ENCODE results near the gene ZNF524. TPM values are rescaled to one million over a fixed set of nuclear protein-coding genes. Genes with fewer than 3 reads are reported as not detected.

ZNF524 gene
- total RNA-seq, 1 donor from 2014 or later = 6.3 TPM

GRCh38 chr19:55605637-55606470 lies 5.8 kb downstream of the ZNF524 start, which contains the start of gene ZNF865:
ZNF865 (plus strand) TSS chr19:55605647; CDS start chr19:55613619, 7,972 bp downstream.
- H3K79me2 ChIP-seq (ENCODE audit: insufficient read depth, low read length) = peaks cover 54% of the 10 kb centered on the region
- FAIRE-seq = no peak
- H3K9ac ChIP-seq (ENCODE audit: low read length) = peak within 1 kb of the TSS; percentile 93
- TF ChIP-seq, protein P1, sequence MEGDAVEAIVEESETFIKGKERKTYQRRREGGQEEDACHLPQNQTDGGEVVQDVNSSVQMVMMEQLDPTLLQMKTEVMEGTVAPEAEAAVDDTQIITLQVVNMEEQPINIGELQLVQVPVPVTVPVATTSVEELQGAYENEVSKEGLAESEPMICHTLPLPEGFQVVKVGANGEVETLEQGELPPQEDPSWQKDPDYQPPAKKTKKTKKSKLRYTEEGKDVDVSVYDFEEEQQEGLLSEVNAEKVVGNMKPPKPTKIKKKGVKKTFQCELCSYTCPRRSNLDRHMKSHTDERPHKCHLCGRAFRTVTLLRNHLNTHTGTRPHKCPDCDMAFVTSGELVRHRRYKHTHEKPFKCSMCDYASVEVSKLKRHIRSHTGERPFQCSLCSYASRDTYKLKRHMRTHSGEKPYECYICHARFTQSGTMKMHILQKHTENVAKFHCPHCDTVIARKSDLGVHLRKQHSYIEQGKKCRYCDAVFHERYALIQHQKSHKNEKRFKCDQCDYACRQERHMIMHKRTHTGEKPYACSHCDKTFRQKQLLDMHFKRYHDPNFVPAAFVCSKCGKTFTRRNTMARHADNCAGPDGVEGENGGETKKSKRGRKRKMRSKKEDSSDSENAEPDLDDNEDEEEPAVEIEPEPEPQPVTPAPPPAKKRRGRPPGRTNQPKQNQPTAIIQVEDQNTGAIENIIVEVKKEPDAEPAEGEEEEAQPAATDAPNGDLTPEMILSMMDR (IDR thresholded peaks at IDR 0.05; ENCODE audit: insufficient read depth, low read depth, low read length) = peak; percentile 76
- TF ChIP-seq EZH2 (IDR thresholded peaks at IDR 0.05; ENCODE audit: insufficient read depth, low read length) = no peak
- Mint-ChIP-seq H3K9me3 (ENCODE audit: unreplicated experiment) (peaks cover 4% of the 10 kb centered on the region), H3K36me3 (ENCODE audit: low read depth, unreplicated experiment) (peaks cover 27% of the 10 kb centered on the region), H3K4me3 (ENCODE audit: unreplicated experiment) (peak within 1 kb of the TSS; percentile 98), H3K27ac (ENCODE audit: unreplicated experiment) (peak within 1 kb of the TSS; percentile 99), H3K4me1 (ENCODE audit: low read depth, unreplicated experiment) (peaks cover 15% of the 10 kb centered on the region), H3K27me3 (ENCODE audit: low read depth, unreplicated experiment) (no peaks in the 10 kb centered on the region)
- peak within 1 kb of the TSS; percentile 93 for H3K4me3 ChIP-seq (ENCODE audit: insufficient read depth, low read depth, low read length)
- H3K27ac ChIP-seq (ENCODE audit: low read depth, low read length) = peak within 1 kb of the TSS; percentile 85
- peak within 1 kb of the TSS; percentile 58 for H2AFZ ChIP-seq (ENCODE audit: low read depth, low read length)
- DNase-seq (ENCODE audit: low read depth) = peak; percentile 81
- peaks cover 14% of the 10 kb centered on the region for H3K4me1 ChIP-seq (ENCODE audit: insufficient read depth, low read length)
- H3K36me3 ChIP-seq (ENCODE audit: insufficient read depth, low read length) = peaks cover 6% of the 10 kb centered on the region
- H3K9me3 ChIP-seq (ENCODE audit: insufficient read depth, low read depth, low read length) = no peaks in the 10 kb centered on the region
- H3K4me2 ChIP-seq (ENCODE audit: low read length) = peak within 1 kb of the TSS; percentile 99
- peaks cover 43% of the 10 kb centered on the region for H4K20me1 ChIP-seq (ENCODE audit: insufficient read depth, low read length)
- H3K27me3 ChIP-seq (ENCODE audit: insufficient read depth, low read length) = no peaks in the 10 kb centered on the region

DNA sequence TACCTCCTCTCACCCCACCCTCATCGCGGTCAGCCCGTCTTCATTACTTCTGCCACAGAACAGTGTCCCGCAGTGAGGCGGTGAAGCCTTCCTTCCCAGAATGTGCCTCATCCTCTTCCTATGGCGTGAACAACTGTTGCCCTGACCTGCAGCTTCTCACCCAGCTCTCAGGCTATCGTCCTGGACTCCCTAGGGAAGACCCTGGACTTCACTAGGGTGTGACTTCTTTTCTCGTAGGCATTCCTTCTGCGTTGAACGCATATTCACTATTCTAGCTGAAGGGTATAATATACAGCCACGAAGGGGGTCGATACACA lies 6.3 kb downstream of the ZNF524 start:
- Histone ChIP-seq H4K20me1 (ENCODE audit: insufficient read depth, low read length) (peaks cover 48% of the 10 kb centered on the region), H3K27ac (ENCODE audit: low read depth, low read length) (peak overlapping the region; percentile 34), H3K4me1 (ENCODE audit: insufficient read depth, low read length) (peaks cover 14% of the 10 kb centered on the region), H3K9me3 (ENCODE audit: insufficient read depth, low read depth, low read length) (no peaks in the 10 kb centered on the region), H3K27me3 (ENCODE audit: insufficient read depth, low read length) (no peaks in the 10 kb centered on the region), H3K9ac (ENCODE audit: low read length) (peak overlapping the region; percentile 93), H3K79me2 (ENCODE audit: insufficient read depth, low read length) (peaks cover 55% of the 10 kb centered on the region), H2AFZ (ENCODE audit: low read depth, low read length) (peak overlapping the region; percentile 18), H3K36me3 (ENCODE audit: insufficient read depth, low read length) (peaks cover 6% of the 10 kb centered on the region), H3K4me2 (ENCODE audit: low read length) (peak overlapping the region; percentile 99), H3K4me3 (ENCODE audit: insufficient read depth, low read depth, low read length) (peak overlapping the region; percentile 93)
- H3K27me3 Mint-ChIP-seq (ENCODE audit: low read depth, unreplicated experiment) = no peaks in the 10 kb centered on the region
- DNase-seq (ENCODE audit: low read depth) = no peak
- no peak for FAIRE-seq
- H3K27ac Mint-ChIP-seq (ENCODE audit: unreplicated experiment) = peak overlapping the region; percentile 99
- H3K9me3 Mint-ChIP-seq (ENCODE audit: unreplicated experiment) = peaks cover 4% of the 10 kb centered on the region
- peak overlapping the region; percentile 98 for H3K4me3 Mint-ChIP-seq (ENCODE audit: unreplicated experiment)
- TF ChIP-seq, protein P1 (IDR thresholded peaks at IDR 0.05; ENCODE audit: insufficient read depth, low read depth, low read length) = no peak
- no peak for TF ChIP-seq EZH2 (IDR thresholded peaks at IDR 0.05; ENCODE audit: insufficient read depth, low read length)
- peaks cover 29% of the 10 kb centered on the region for H3K36me3 Mint-ChIP-seq (ENCODE audit: low read depth, unreplicated experiment)
- H3K4me1 Mint-ChIP-seq (ENCODE audit: low read depth, unreplicated experiment) = peaks cover 15% of the 10 kb centered on the region

- H3K9me3 Mint-ChIP-seq (ENCODE audit: unreplicated experiment) = peaks cover 4% of the 10 kb centered on the region
- H3K9ac ChIP-seq (ENCODE audit: low read length) = peak overlapping the region; percentile 93
- H3K4me3 ChIP-seq (ENCODE audit: insufficient read depth, low read depth, low read length) = peak overlapping the region; percentile 93
- no peak for DNase-seq (ENCODE audit: low read depth)
- H2AFZ ChIP-seq (ENCODE audit: low read depth, low read length) = no peak overlapping the region
- H4K20me1 ChIP-seq (ENCODE audit: insufficient read depth, low read length) = peaks cover 52% of the 10 kb centered on the region
- no peaks in the 10 kb centered on the region for H3K27me3 Mint-ChIP-seq (ENCODE audit: low read depth, unreplicated experiment)
- H3K9me3 ChIP-seq (ENCODE audit: insufficient read depth, low read depth, low read length) = no peaks in the 10 kb centered on the region
- H3K27me3 ChIP-seq (ENCODE audit: insufficient read depth, low read length) = no peaks in the 10 kb centered on the region
- H3K79me2 ChIP-seq (ENCODE audit: insufficient read depth, low read length) = peaks cover 58% of the 10 kb centered on the region
- peak overlapping the region; percentile 99 for H3K27ac Mint-ChIP-seq (ENCODE audit: unreplicated experiment)
- H3K4me2 ChIP-seq (ENCODE audit: low read length) = peak overlapping the region; percentile 99
- no peak for TF ChIP-seq EZH2 (IDR thresholded peaks at IDR 0.05; ENCODE audit: insufficient read depth, low read length)
- TF ChIP-seq, protein P1 (IDR thresholded peaks at IDR 0.05; ENCODE audit: insufficient read depth, low read depth, low read length) = no peak
- H3K4me1 ChIP-seq (ENCODE audit: insufficient read depth, low read length) = peaks cover 14% of the 10 kb centered on the region
- H3K36me3 ChIP-seq (ENCODE audit: insufficient read depth, low read length) = peaks cover 6% of the 10 kb centered on the region
- FAIRE-seq = no peak
- H3K4me1 Mint-ChIP-seq (ENCODE audit: low read depth, unreplicated experiment) = peaks cover 15% of the 10 kb centered on the region
- peaks cover 26% of the 10 kb centered on the region for H3K36me3 Mint-ChIP-seq (ENCODE audit: low read depth, unreplicated experiment)
- H3K27ac ChIP-seq (ENCODE audit: low read depth, low read length) = peak overlapping the region; percentile 34
- peak overlapping the region; percentile 98 for H3K4me3 Mint-ChIP-seq (ENCODE audit: unreplicated experiment)
Observed at GRCh38 chr19:55606817-55607216, 6.7 kb downstream of the ZNF524 start.
